SU-DHL-6 (cell line): ENCODE results near the gene FAM83G.
"Not testable (repeated sequence)": the region's sequence is repeated elsewhere in the genome, so short reads cannot be mapped to it uniquely, and the experiment has no call there.

Experiments used
- CTCF ChIP-seq: fragments of 200-600 bp; sonication (generic); IDR thresholded peaks from one replicate; pipeline ENCODE4 v1.5.1; 2017; ENCODE audit warnings: antibody characterized with exemption, mild to moderate bottlenecking, low read length, moderate library complexity; ENCODE audit not compliant: insufficient read depth, poor library complexity, severe bottlenecking
- EZH2phosphoT487 ChIP-seq: fragments of 200-600 bp; sonication (generic), shearing (Covaris generic); conservative IDR thresholded peaks from 2 replicates; pipeline ENCODE4 v1.6.1; 2018; ENCODE audit warnings: mild to moderate bottlenecking, antibody characterized with exemption, low read length, moderate library complexity, mixed read lengths

DNA sequence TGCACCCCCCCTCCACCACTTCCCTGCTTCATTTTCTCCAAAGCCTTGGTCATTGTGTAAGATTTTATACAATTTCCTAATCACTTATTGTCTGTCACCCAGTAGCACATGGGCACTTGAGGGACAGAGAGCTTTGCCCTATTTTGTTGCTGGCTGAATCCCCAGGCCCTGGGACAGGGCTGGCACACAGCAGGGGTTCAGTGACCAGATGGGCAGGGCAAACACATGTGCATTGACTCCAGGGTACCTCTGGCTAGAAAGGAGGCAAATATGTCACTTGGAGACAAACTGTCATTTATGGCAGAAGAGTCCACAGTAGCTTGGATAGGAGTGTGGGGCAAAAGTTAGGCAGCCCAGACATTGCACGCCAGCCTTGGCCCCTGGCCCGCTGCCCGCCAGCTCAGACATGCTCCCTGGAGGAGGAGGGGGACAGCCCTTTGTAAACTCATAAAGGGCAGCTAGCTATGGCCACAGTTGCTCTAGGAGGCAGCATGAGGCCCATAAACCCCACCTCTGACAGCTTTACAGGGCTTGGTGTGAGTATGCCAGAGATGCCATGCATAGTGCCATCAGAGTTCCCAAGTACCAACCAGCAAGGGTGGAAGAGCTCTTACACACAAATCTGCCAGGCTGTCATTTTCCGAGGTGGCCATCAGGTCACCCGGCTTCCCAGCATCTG, 26.3 kb upstream of the FAM83G start:
- not testable (repeated sequence) for TF ChIP-seq CTCF, EZH2phosphoT487
